HFFc6 (cell line): ENCODE data around the gene ZCCHC8. TPM values are rescaled to one million over a fixed set of nuclear protein-coding genes. Genes with fewer than 3 reads are reported as not detected.
"Not testable (repeated sequence)": the region's sequence is repeated elsewhere in the genome, so short reads cannot be mapped to it uniquely, and the experiment has no call there.

Experiments
- DNase-seq: peaks from one replicate; pipeline ENCODE4 v3.0.0-alpha.2; 2018
- H3K27ac Mint-ChIP-seq: 2 replicates; pipeline ENCODE4 v1.8.0; 2020; ENCODE audit warnings: mild to moderate bottlenecking, mixed read lengths
- H3K27me3 Mint-ChIP-seq: 2 replicates; pipeline ENCODE4 v1.8.0; 2021; ENCODE audit warnings: mild to moderate bottlenecking, moderate library complexity, mixed read lengths; ENCODE audit not compliant: insufficient read depth
- H3K36me3 Mint-ChIP-seq: 2 replicates; pipeline ENCODE4 v1.8.0; 2021; ENCODE audit warnings: low read depth, mixed read lengths
- H3K4me1 Mint-ChIP-seq: 2 replicates; pipeline ENCODE4 v1.8.0; 2020; ENCODE audit warnings: low read depth, mixed read lengths
- H3K4me3 Mint-ChIP-seq: 2 replicates; pipeline ENCODE4 v1.8.0; 2020; ENCODE audit warnings: mild to moderate bottlenecking, moderate library complexity, mixed read lengths
- H3K9me3 Mint-ChIP-seq: 2 replicates; pipeline ENCODE4 v1.8.0; 2020; ENCODE audit warnings: mild to moderate bottlenecking, mixed read lengths
- total RNA-seq, 6 experiments: library from RNA; stranded (reverse); fragmentation: NEBNext Ultra II Directional; extraction: Animal tissue kit (Norgen Biotek cat#: 25700); gene quantifications; 2 replicates in 1 of 6; 3 replicates in 5 of 6; pipeline ENCODE4 v1.2.3, GENCODE V29; 2021
- TF ChIP-seq, protein P1 (sequence below): fragments of 200-600 bp; sonication (generic); IDR thresholded peaks from 2 replicates; pipeline ENCODE4 v1.5.0; 2021; ENCODE audit warnings: antibody characterized with exemption, mild to moderate bottlenecking

Gene ZCCHC8
- total RNA-seq, 6 experiments from 2014 or later, result 9.7 to 13.1 (median 11.4) TPM

DNA sequence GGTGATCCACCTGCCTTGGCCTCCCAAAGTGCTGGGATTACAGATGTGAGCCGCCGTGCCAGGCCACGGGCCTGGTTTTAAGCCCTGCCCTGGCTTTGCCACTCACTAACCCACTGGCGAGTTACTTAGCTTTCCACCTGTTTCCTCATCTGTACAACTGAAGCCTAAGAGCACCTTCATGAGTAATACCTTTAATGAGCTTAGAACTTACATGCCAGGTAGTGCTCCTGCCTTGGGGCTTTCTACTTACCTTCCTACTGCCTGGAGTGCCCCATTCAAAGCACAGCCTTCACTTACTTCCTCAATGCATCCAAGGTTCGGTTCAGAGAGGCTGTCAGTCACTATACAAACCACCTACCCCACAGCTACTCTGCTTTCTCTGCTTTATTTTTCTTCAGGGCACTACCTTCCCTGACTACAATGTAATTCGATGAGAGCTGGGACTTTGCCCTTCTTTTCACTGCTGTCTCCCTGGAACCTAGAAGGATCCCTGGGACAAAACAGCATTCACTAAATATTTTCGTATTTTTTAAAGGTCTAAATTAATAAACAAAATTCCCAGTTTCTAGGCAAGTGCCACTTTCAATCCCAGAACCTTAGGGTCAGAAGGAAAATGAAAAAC, 13.8 kb downstream of the ZCCHC8 start:
- TF ChIP-seq, protein P1, sequence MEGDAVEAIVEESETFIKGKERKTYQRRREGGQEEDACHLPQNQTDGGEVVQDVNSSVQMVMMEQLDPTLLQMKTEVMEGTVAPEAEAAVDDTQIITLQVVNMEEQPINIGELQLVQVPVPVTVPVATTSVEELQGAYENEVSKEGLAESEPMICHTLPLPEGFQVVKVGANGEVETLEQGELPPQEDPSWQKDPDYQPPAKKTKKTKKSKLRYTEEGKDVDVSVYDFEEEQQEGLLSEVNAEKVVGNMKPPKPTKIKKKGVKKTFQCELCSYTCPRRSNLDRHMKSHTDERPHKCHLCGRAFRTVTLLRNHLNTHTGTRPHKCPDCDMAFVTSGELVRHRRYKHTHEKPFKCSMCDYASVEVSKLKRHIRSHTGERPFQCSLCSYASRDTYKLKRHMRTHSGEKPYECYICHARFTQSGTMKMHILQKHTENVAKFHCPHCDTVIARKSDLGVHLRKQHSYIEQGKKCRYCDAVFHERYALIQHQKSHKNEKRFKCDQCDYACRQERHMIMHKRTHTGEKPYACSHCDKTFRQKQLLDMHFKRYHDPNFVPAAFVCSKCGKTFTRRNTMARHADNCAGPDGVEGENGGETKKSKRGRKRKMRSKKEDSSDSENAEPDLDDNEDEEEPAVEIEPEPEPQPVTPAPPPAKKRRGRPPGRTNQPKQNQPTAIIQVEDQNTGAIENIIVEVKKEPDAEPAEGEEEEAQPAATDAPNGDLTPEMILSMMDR, result no peak
- H3K36me3 Mint-ChIP-seq, result peaks cover 46% of the 10 kb centered on the region
- no peak overlapping the region for H3K27ac Mint-ChIP-seq

DNA sequence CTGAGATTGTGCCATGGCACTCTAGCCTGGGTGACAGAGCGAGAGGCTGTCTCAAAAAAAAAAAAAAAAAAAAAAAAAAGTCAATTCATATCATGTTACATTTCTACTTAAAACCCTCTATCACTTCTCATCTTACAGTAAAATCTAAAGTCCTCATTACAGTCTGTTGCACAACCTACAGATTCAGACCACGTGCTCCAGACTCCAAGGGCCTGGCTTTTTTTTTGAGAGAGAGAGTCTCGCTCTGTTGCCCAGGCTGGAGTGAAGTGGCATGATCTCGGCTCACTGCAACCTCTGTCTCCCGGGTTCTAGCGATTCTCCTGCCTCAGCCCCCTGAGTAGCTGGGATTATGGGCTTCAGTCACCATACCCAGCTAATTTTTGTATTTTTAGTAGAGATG, 14.4 kb downstream of the ZCCHC8 start:
- H3K4me1 Mint-ChIP-seq, result peaks cover 16% of the 10 kb centered on the region; the same call in 1 of the 2 replicates

More for the DNA sequence above, 13.8 kb downstream of the ZCCHC8 start:
- Mint-ChIP-seq H3K9me3 (no peaks in the 10 kb centered on the region), H3K27me3 (peaks cover 2% of the 10 kb centered on the region), H3K4me3 (no peak overlapping the region), H3K4me1 (peaks cover 16% of the 10 kb centered on the region)
- DNase-seq, result no peak

DNA sequence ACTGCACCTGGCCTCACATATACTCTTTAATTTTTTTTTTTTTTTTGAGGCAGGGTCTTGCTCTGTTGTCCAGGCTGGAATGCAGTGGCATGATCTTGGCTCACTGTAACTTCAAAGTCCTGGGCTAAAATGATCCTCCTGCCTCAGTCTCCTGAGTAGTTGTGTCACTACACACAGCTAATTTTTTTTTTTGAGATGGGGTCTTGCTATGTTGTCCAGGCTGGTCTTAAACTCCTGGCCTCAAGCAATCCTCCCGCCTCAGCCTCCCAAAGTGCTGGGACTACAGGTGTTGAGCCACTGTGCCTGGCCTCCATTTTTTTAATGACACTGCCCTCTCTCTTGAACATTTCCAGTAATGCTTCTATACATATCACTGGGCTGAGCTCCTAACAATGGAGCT, 16.3 kb downstream of the ZCCHC8 start:
- not testable (repeated sequence) for H3K4me3 Mint-ChIP-seq, DNase-seq, H3K27me3 Mint-ChIP-seq, H3K27ac Mint-ChIP-seq, H3K9me3 Mint-ChIP-seq
- Mint-ChIP-seq H3K36me3 (peaks cover 47% of the 10 kb centered on the region), H3K4me1 (peaks cover 16% of the 10 kb centered on the region; the same call in 1 of the 2 replicates)

More for the DNA sequence above, 14.4 kb downstream of the ZCCHC8 start:
- H3K27ac Mint-ChIP-seq, H3K9me3 Mint-ChIP-seq, H3K27me3 Mint-ChIP-seq, H3K4me3 Mint-ChIP-seq: not testable (repeated sequence)
- peak; percentile 9 for DNase-seq
- H3K36me3 Mint-ChIP-seq, result peaks cover 46% of the 10 kb centered on the region

DNA sequence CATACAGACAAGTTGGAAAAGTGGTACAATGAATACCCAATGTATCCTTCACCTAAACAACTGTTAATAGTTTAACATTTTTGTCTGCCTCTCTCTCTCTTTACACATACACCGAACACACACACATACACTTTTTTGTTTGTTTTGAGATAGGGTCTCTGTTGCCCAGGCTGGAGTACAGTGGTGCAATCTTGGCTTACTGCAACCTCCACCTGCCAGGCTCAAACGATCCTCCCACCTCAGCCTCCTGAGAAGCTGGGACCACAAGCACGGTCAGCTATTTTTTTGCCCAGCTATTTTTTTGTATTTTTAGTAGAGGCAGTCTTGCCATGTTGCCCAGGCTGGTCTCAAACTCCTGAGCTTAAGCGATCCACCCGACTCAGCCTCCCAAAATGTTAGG, 16.8 kb downstream of the ZCCHC8 start:
- peaks cover 16% of the 10 kb centered on the region; the same call in 1 of the 2 replicates for H3K4me1 Mint-ChIP-seq
- peak overlapping the region; percentile 6; the same call in 1 of the 2 replicates for H3K27ac Mint-ChIP-seq
- DNase-seq, result no peak
- peaks cover 2% of the 10 kb centered on the region for H3K27me3 Mint-ChIP-seq
- no peaks in the 10 kb centered on the region for H3K9me3 Mint-ChIP-seq
- H3K4me3 Mint-ChIP-seq, result no peak overlapping the region
- peaks cover 42% of the 10 kb centered on the region for H3K36me3 Mint-ChIP-seq
- TF ChIP-seq, protein P1, result no peak

DNA sequence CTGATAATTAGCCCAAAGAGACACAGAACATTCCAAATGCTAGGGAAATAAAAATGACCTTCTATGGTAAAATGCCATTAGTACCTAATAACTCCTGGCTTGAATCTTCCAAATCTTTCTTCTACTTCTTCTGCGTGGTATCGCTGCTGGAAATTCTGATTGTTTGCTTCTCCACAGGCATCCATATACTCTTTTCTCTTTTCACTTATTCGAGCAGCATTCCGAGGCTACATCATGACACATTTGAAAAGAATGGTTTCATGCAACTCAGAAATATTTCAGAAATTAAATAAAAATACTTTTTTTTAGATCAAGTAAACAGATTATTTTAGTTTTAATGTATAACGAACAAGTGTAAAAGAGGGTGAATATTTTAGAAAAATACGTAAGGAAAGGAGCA, 18.9 kb downstream of the ZCCHC8 start:
- DNase-seq, result no peak
- Mint-ChIP-seq H3K4me3 (no peak overlapping the region), H3K9me3 (no peaks in the 10 kb centered on the region), H3K36me3 (peaks cover 46% of the 10 kb centered on the region), H3K4me1 (peaks cover 13% of the 10 kb centered on the region; the same call in 1 of the 2 replicates), H3K27ac (peak overlapping the region; percentile 10; the same call in 1 of the 2 replicates), H3K27me3 (peaks cover 2% of the 10 kb centered on the region)
- TF ChIP-seq, protein P1, result no peak

DNA sequence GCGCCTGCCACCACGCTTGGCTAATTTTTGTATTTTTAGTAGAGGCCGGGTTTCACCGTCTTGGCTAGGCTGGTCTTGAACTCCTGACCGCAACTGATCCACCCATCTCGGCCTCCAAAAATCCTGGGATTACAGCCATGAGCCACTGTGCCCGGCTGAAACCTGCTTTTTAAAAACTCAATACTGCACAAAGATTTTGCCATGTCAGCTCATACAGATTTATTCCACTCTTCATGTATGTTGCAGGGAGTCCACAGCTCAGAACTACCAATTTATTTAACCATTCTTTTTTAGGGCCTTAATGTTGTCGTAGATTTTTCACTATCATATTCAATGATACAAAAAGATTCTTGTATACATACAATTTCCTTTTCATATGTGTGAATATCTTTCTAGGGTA, 20.0 kb downstream of the ZCCHC8 start:
- Mint-ChIP-seq H3K36me3 (peaks cover 49% of the 10 kb centered on the region), H3K9me3 (no peaks in the 10 kb centered on the region), H3K27ac (no peak overlapping the region), H3K27me3 (peaks cover under 1% of the 10 kb centered on the region; the same call in 1 of the 2 replicates), H3K4me1 (peaks cover 8% of the 10 kb centered on the region; the same call in 1 of the 2 replicates), H3K4me3 (no peak overlapping the region)
- TF ChIP-seq, protein P1, result no peak
- no peak for DNase-seq
